ENCODE measurements around the gene STK35. TPM values are rescaled to one million over a fixed set of nuclear protein-coding genes. Genes with fewer than 3 reads are reported as not detected.

Gene STK35
- total RNA-seq, 3 donors from 2014 or later (not counting 1 experiment from before 2014, with no cell fraction given): 18.7 to 24.5 (median 21.9) TPM

- H3K9me3 Mint-ChIP-seq: no peaks in the 10 kb centered on the region
These were observed 54.6 kb downstream of the STK35 start for GRCh38 chr20:2156224-2156623.

GRCh38 chr20:2156666-2157624 is 55.3 kb downstream of the STK35 start:
- Histone ChIP-seq H3K36me3 (ENCODE audit: control insufficient read depth, insufficient read depth, low read length) (no peaks in the 10 kb centered on the region), H3K4me3 (ENCODE audit: low read length) (no peak overlapping the region), H3K27me3 (ENCODE audit: control insufficient read depth, insufficient read depth, low read length) (no peaks in the 10 kb centered on the region), H3K4me1 (ENCODE audit: control insufficient read depth, insufficient read depth, low read length) (no peaks in the 10 kb centered on the region), H3K27ac (ENCODE audit: low read length) (no peak overlapping the region), H3K9me3 (ENCODE audit: control insufficient read depth, insufficient read depth, low read length) (no peaks in the 10 kb centered on the region)
- intact Hi-C loops (cut with micrococcal nuclease): no loop called here
- ATAC-seq (no peak), DNase-seq (no peak)
- Mint-ChIP-seq H3K4me1 (no peaks in the 10 kb centered on the region), H3K36me3 (no peaks in the 10 kb centered on the region), H3K9me3 (no peaks in the 10 kb centered on the region), H3K27me3 (ENCODE audit: low read depth in 2 of 2) (no peaks in the 10 kb centered on the region), H3K4me3 (no peak overlapping the region), H3K27ac (no peak overlapping the region)
- WGBS (ENCODE audit: insufficient coverage): 91% methylated on average over 8 of the region's 11 CpGs
- TF ChIP-seq, protein P1, sequence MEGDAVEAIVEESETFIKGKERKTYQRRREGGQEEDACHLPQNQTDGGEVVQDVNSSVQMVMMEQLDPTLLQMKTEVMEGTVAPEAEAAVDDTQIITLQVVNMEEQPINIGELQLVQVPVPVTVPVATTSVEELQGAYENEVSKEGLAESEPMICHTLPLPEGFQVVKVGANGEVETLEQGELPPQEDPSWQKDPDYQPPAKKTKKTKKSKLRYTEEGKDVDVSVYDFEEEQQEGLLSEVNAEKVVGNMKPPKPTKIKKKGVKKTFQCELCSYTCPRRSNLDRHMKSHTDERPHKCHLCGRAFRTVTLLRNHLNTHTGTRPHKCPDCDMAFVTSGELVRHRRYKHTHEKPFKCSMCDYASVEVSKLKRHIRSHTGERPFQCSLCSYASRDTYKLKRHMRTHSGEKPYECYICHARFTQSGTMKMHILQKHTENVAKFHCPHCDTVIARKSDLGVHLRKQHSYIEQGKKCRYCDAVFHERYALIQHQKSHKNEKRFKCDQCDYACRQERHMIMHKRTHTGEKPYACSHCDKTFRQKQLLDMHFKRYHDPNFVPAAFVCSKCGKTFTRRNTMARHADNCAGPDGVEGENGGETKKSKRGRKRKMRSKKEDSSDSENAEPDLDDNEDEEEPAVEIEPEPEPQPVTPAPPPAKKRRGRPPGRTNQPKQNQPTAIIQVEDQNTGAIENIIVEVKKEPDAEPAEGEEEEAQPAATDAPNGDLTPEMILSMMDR (IDR thresholded peaks at IDR 0.05): no peak

More at GRCh38 chr20:2156224-2156623, 54.6 kb downstream of the STK35 start:
- Histone ChIP-seq H3K4me1 (ENCODE audit: control insufficient read depth, insufficient read depth, low read length) (no peaks in the 10 kb centered on the region), H3K27ac (ENCODE audit: low read length) (no peak overlapping the region), H3K4me3 (ENCODE audit: low read length) (no peak overlapping the region), H3K9me3 (ENCODE audit: control insufficient read depth, insufficient read depth, low read length) (no peaks in the 10 kb centered on the region), H3K27me3 (ENCODE audit: control insufficient read depth, insufficient read depth, low read length) (no peaks in the 10 kb centered on the region), H3K36me3 (ENCODE audit: control insufficient read depth, insufficient read depth, low read length) (no peaks in the 10 kb centered on the region)
- TF ChIP-seq, protein P1 (IDR thresholded peaks at IDR 0.05): no peak
- ATAC-seq (no peak), DNase-seq (no peak)
- Mint-ChIP-seq H3K4me3 (no peak overlapping the region), H3K27ac (no peak overlapping the region), H3K27me3 (ENCODE audit: low read depth in 2 of 2) (no peaks in the 10 kb centered on the region), H3K4me1 (no peaks in the 10 kb centered on the region), H3K36me3 (no peaks in the 10 kb centered on the region)
- intact Hi-C loops (cut with micrococcal nuclease): no loop called here
- 100% methylated on average over 1 of the region's 4 CpGs for WGBS (ENCODE audit: insufficient coverage)

DNA sequence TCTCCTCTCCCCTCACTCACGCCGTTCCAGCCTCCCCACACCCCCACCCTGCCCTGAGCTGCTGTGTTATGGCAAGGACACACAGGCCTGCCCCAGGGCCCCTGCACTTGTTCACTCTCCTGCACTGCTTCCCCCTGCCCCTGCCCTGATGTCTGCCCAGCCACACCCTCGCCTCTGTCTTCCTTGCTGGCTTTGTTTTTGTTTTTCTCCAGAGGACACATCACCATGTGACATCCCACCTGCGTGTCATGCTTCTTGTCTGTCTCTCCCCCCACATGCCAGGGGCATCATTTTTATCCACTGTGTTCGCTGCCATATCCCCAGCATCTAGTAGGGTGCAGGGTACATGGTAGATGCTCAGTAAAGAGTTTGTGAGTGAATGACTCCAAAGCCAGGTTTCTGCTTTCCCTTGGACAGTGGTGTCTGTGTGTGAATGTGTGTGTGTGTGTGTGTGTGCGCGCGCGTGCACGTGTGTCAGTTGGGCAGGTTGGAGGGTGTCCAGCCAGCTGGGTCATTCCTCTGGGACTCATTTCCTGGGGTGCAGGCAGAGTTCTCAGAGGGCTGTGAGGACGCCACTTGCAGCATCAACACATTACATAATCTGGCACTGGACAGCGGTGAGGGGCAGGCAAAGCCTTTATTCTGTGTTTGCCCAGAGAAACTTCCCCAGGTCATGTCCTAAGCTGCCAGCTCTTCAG is 60.6 kb downstream of the STK35 start:
- H3K27me3 Mint-ChIP-seq (ENCODE audit: low read depth in 2 of 2): no peaks in the 10 kb centered on the region
- no peaks in the 10 kb centered on the region for H3K36me3 Mint-ChIP-seq
- intact Hi-C loops (cut with micrococcal nuclease): no loop called here
- TF ChIP-seq, protein P1 (IDR thresholded peaks at IDR 0.05): no peak
- Histone ChIP-seq H3K9me3 (ENCODE audit: control insufficient read depth, insufficient read depth, low read length) (no peaks in the 10 kb centered on the region), H3K36me3 (ENCODE audit: control insufficient read depth, insufficient read depth, low read length) (no peaks in the 10 kb centered on the region), H3K4me1 (ENCODE audit: control insufficient read depth, insufficient read depth, low read length) (no peaks in the 10 kb centered on the region), H3K27ac (ENCODE audit: low read length) (no peak overlapping the region), H3K27me3 (ENCODE audit: control insufficient read depth, insufficient read depth, low read length) (no peaks in the 10 kb centered on the region), H3K4me3 (ENCODE audit: low read length) (no peak overlapping the region)
- H3K27ac Mint-ChIP-seq: no peak overlapping the region
- H3K9me3 Mint-ChIP-seq: no peaks in the 10 kb centered on the region
- DNase-seq: no peak
- no peaks in the 10 kb centered on the region for H3K4me1 Mint-ChIP-seq
- ATAC-seq: no peak
- H3K4me3 Mint-ChIP-seq: no peak overlapping the region
- 69% methylated on average over 12 of the region's 12 CpGs for WGBS (ENCODE audit: insufficient coverage)
